NT2/D1 (cell line): ENCODE results near the gene USP15.

ENCODE experiments used
- DNase-seq: peaks from one replicate; pipeline ENCODE4 v3.0.0-alpha.2; 2011; ENCODE audit warnings: low read depth, low spot score
- H3K27me3 ChIP-seq: 2 replicates; pipeline ENCODE4 v1.6.0; 2011; ENCODE audit warnings: mild to moderate bottlenecking; ENCODE audit not compliant: insufficient read length, insufficient read depth
- H3K36me3 ChIP-seq: 2 replicates; pipeline ENCODE4 v1.6.1; 2011; ENCODE audit warnings: mild to moderate bottlenecking, low read length, mixed read lengths; ENCODE audit not compliant: insufficient read depth, insufficient read length
- H3K4me1 ChIP-seq: 2 replicates; pipeline ENCODE4 v1.5.1; 2011; ENCODE audit not compliant: insufficient read depth, insufficient read length
- H3K4me3 ChIP-seq: 2 replicates; pipeline ENCODE4 v1.5.1; 2011; ENCODE audit warnings: low read depth; ENCODE audit not compliant: insufficient read length
- H3K9ac ChIP-seq: 2 replicates; pipeline ENCODE4 v1.6.0; 2011; ENCODE audit warnings: low read depth; ENCODE audit not compliant: insufficient read length
- H3K9me3 ChIP-seq: 2 replicates; pipeline ENCODE4 v1.5.1; 2011; ENCODE audit warnings: mild to moderate bottlenecking, low read length; ENCODE audit not compliant: insufficient read depth
- SUZ12 ChIP-seq: IDR thresholded peaks from 2 replicates; pipeline ENCODE4 v1.6.1; 2011; ENCODE audit not compliant: insufficient read length, insufficient read depth; ENCODE audit errors: extremely low read depth
- YY1 ChIP-seq: IDR thresholded peaks from 2 replicates; pipeline ENCODE4 v1.6.1; 2011; ENCODE audit not compliant: insufficient read length, insufficient read depth
- ZNF274 ChIP-seq: IDR thresholded peaks from 2 replicates; pipeline ENCODE4 v1.6.1; 2011; ENCODE audit warnings: mild to moderate bottlenecking, low read depth, low read length

Gene USP15

GRCh38 chr12:62248873-62249272 is 11.3 kb upstream of the USP15 start:
- no peak for DNase-seq
- Histone ChIP-seq H3K4me1 (no peaks in the 10 kb centered on the region), H3K9me3 (no peaks in the 10 kb centered on the region), H3K4me3 (no peak overlapping the region), H3K36me3 (no peaks in the 10 kb centered on the region), H3K27me3 (no peaks in the 10 kb centered on the region), H3K9ac (no peak overlapping the region)
- TF ChIP-seq YY1 (no peak), SUZ12 (no peak), ZNF274 (no peak)

DNA sequence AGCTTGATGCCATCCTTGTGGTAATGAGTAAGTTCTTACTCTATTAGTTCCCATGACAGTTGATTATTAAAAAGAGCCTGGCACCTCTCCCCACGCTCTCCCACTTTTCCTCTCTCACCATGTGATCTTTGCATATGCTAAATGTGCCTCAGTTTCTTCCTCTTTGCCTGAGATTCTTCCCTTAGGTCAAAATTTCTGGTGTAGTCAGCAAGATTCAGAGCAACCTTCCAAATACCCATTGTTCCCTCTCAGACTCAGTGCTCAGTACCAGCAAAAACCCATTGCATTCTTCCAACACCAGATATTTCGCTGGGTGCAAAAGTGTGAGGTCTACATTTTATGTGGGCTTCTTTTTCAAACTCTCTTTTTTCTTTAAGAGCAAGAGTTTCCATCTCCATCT is 10.8 kb upstream of the USP15 start:
- Histone ChIP-seq H3K27me3 (no peaks in the 10 kb centered on the region), H3K36me3 (no peaks in the 10 kb centered on the region), H3K4me1 (no peaks in the 10 kb centered on the region), H3K9me3 (no peaks in the 10 kb centered on the region), H3K4me3 (no peak overlapping the region), H3K9ac (no peak overlapping the region)
- TF ChIP-seq YY1, result no peak
- no peak for TF ChIP-seq SUZ12
- no peak for TF ChIP-seq ZNF274
- DNase-seq, result no peak

DNA sequence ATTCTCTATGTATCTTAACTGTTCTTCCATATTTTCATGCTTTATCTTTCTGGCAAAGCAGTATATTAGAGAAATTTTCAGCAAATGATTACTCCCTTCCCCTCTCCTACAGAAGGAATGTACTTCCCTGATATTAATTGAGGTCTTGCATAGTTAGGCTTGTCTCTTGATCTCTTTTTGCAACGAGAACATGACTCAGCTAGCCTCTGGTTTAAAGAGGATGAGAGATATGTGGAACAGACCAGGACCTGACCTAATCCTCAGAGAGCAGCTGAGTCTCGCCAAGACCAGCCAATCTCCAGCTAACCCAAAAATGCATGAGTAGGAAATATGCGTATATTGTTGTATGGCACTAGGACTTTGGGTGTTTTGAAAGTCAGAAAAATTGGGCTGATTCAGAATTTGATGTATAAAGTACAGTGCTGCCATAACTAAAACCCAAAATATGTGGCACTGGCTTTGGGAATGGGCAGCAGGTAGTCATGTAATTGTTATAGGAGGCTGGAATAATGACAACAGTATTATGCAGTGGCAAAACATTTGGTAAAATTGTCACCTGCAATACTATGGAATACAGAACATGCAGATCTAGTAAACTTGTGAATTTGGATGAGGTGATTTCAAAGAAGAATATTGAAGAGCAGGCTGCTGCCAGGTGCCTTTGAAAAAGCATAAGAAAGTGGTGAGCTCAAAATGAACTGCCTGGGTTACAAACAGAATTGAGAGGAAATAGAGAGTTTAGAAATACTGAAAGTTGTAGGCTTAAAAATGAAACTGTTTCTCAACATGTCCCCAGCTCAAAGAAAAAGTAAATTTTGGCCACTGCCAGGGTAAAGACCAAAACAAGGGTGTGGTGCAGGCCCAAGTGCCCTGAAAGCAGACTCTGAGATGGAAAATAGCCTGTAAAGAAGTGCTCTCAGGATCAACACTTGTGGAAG is 9.3 kb upstream of the USP15 start:
- H3K27me3 ChIP-seq, result no peaks in the 10 kb centered on the region
- no peaks in the 10 kb centered on the region for H3K36me3 ChIP-seq
- H3K4me1 ChIP-seq, result no peaks in the 10 kb centered on the region
- H3K9me3 ChIP-seq, result no peaks in the 10 kb centered on the region
- H3K9ac ChIP-seq, result no peak overlapping the region
- H3K4me3 ChIP-seq, result no peak overlapping the region
- DNase-seq, result no peak
- TF ChIP-seq ZNF274, result no peak
- TF ChIP-seq YY1, result no peak
- no peak for TF ChIP-seq SUZ12

DNA sequence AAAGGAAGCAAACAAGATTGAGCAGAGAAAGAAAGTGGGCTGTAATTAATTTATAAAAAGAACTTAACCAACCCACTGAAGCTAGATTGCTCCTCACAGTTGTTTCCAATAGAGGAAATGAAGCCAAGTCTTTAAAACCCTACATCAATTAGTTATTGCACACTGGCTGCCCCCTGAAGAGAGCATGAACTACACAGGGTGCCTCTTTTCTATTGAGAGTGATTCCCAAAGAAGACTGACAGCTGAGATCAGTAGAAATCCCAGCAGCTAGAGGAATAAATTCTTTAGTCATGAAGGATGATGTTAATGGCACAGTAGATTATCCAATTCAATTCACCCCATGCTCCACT is 8.6 kb upstream of the USP15 start:
- no peak overlapping the region for H3K4me3 ChIP-seq
- TF ChIP-seq ZNF274, result no peak
- no peak for TF ChIP-seq SUZ12
- TF ChIP-seq YY1, result no peak
- H3K9ac ChIP-seq, result no peak overlapping the region
- H3K4me1 ChIP-seq, result no peaks in the 10 kb centered on the region
- no peaks in the 10 kb centered on the region for H3K27me3 ChIP-seq
- no peaks in the 10 kb centered on the region for H3K36me3 ChIP-seq
- no peaks in the 10 kb centered on the region for H3K9me3 ChIP-seq
- DNase-seq, result no peak

DNA sequence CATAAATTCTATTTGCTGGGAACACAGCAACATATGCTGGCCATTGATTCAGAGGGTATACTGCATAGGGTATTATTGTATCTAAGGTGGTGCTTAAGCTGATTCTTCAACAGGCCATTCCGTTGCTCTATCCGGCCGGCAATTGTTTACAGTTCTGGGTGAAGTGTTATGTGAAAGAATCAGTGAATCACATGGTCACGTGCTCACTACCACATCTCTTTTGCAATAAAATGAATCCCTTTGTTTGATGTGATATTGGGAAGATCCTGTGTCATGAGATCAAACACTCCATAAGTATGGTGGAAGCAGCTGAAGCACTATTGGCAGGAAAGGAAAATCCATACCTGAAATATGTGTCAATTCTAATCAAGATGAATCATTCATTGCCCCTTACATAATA is 7.6 kb upstream of the USP15 start:
- Histone ChIP-seq H3K9me3 (no peaks in the 10 kb centered on the region), H3K4me3 (no peak overlapping the region), H3K27me3 (no peaks in the 10 kb centered on the region), H3K4me1 (no peaks in the 10 kb centered on the region), H3K9ac (no peak overlapping the region), H3K36me3 (no peaks in the 10 kb centered on the region)
- DNase-seq, result no peak
- TF ChIP-seq YY1 (no peak), SUZ12 (no peak), ZNF274 (no peak)

DNA sequence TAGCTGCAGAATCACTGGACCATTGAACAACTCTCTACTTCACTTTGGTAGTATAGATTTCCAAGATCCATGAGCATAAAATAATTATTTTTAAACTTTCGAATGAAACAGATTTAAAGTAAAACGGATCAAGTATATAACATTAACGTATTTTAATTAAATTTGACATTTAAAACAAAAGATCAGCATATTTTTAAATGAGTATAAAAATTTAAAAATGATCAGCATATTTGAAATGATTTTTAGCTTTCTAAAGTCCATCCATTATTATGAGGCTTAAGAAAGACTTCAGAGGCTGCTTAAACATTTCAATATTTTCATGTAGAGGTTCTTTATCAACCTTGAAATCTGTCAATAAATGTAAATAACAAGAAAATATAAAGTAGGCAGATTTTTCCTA is 5.2 kb upstream of the USP15 start:
- no peak for TF ChIP-seq ZNF274
- TF ChIP-seq YY1, result no peak
- no peak for TF ChIP-seq SUZ12
- H3K4me3 ChIP-seq, result no peak overlapping the region
- H3K9me3 ChIP-seq, result no peaks in the 10 kb centered on the region
- H3K27me3 ChIP-seq, result no peaks in the 10 kb centered on the region
- no peaks in the 10 kb centered on the region for H3K4me1 ChIP-seq
- H3K36me3 ChIP-seq, result no peaks in the 10 kb centered on the region
- H3K9ac ChIP-seq, result no peak overlapping the region
- no peak for DNase-seq

DNA sequence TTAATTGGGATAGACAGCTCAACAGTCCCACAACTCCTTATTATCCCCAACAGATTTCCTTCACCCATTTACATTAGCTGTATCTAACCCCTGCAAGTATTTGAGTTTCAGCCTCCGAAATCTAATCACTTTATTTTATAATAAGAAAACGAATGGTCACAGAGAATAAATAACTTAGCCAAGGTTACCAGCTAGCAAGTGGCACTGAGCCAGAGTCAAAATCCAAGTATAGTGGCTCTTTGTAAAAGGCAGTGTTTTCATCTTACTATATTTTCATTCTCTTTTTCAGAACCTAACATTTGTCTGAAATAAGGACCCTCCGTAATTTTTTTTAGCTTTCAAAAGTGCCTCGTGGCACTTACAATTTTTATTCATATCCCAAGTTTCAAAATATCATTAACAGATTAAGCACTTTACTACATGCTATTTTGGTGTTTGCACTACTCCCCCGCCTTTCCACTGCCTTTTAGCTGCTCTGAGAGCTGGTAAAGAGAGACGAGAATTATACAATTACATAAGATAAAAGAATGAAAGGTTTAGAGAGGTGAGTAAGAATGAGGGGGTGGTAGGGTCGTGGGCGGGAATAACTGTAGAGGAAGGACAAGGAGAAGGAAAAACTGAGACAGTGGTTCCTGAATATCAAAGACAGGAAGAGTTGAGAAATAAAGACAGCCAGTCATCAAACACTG is 3.7 kb upstream of the USP15 start:
- Histone ChIP-seq H3K9me3 (no peaks in the 10 kb centered on the region), H3K4me3 (no peak overlapping the region), H3K9ac (no peak overlapping the region), H3K27me3 (no peaks in the 10 kb centered on the region), H3K4me1 (no peaks in the 10 kb centered on the region), H3K36me3 (no peaks in the 10 kb centered on the region)
- no peak for DNase-seq
- TF ChIP-seq SUZ12, result no peak
- no peak for TF ChIP-seq ZNF274
- TF ChIP-seq YY1, result no peak
